HG03378 (cell line): ENCODE results near the gene MFSD1.

Experiments used
- ATAC-seq: cut with Tn5 transposase; IDR thresholded peaks from one replicate; pipeline ENCODE4 v1.9.1; 2021; ENCODE audit warnings: mild to moderate bottlenecking, moderate library complexity; ENCODE audit not compliant: unreplicated experiment

Gene MFSD1, protein sequence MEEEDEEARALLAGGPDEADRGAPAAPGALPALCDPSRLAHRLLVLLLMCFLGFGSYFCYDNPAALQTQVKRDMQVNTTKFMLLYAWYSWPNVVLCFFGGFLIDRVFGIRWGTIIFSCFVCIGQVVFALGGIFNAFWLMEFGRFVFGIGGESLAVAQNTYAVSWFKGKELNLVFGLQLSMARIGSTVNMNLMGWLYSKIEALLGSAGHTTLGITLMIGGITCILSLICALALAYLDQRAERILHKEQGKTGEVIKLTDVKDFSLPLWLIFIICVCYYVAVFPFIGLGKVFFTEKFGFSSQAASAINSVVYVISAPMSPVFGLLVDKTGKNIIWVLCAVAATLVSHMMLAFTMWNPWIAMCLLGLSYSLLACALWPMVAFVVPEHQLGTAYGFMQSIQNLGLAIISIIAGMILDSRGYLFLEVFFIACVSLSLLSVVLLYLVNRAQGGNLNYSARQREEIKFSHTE

DNA sequence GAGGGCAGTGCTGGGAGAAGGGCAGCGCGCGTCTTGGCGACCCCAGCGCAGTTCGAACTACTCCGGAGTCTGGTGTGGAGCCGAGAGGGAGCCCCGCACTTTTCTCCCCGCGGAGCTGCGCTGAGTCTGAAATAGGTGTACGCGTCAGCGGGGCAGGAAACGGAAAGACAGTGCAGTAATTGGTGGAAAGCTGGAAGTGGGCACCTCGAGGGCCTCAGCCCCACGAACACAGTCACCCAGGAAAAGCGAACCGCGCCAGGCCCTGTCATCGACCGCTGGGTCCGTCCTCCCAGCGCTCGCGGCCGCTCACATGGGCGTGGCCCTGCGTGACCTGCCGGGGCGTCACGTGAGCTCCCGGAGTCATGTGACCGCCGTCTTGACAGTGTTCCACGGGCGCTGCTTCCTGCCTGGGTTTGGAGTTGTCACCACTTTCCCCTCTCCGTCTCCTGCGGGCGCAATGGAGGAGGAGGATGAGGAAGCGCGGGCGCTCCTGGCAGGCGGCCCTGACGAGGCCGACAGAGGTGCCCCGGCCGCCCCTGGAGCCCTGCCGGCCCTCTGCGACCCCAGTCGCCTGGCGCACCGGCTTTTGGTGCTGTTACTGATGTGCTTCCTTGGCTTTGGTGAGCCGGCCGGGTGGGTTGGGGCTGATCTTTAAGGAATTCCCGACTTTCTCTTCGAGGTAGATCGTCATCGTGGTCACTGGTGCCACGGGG is at the start of gene MFSD1:
Gene MFSD1 (plus strand): TSS at position 359 of the 713 bp plus-strand sequence. CDS start 99 bp downstream, at position 458.
- ATAC-seq: peak; percentile 95

DNA sequence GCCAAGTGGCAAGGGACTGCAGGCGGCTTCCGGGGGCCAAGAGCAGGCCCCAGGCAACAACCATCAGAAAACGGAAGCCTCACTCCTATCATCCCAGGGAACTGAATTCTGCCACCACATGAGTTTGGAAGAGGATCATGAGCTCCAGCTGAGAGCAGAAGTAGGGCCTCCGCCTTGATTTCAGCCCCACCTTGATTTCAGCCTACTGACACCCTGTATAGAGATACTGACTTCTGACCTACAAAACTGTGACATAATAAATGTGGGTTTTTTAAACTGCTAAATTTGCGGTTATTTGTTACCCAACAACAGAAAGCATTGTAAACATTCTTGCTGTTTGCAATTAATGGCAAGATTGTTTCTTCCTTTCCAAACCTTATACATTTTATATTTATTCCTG is 48.0 kb upstream of the MFSD1 start:
- no peak for ATAC-seq

DNA sequence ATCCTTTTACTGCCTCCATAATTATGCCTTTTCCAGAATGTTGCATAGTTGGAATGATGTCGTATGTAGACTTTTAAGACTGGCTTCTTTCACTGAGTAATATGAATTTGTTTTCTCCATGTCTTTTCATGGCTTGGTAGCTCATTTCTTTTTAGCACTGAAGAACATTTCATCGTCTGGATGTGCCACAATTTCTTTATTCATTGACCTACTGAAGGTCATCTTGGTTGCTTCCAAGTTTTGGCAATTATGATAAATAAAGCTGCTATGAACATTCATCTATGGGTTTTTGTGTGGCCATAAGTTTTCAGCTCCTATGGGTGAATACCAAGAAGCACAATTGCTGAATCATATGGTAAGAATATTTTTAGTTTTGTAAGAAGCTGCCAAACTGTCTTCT is 46.4 kb upstream of the MFSD1 start:
- ATAC-seq: no peak

DNA sequence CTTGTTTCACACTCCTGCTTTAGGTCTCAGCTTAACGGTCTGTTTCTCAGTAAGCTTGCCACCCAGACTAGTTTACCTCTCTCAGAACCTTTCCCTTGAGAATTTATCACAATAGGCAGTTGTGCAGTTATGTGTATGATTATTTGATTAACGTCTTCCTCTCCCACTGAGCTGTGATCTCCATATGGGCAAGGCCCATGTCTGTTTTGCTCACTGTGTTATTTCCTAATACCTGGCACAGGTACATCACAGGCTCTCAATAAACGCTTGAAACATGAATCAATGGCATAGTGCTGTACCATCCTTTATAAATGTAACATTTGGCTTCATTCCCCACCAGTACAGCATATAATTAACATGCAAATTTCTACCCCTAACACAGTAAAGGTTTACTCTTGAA is 40.5 kb upstream of the MFSD1 start:
- ATAC-seq: no peak

DNA sequence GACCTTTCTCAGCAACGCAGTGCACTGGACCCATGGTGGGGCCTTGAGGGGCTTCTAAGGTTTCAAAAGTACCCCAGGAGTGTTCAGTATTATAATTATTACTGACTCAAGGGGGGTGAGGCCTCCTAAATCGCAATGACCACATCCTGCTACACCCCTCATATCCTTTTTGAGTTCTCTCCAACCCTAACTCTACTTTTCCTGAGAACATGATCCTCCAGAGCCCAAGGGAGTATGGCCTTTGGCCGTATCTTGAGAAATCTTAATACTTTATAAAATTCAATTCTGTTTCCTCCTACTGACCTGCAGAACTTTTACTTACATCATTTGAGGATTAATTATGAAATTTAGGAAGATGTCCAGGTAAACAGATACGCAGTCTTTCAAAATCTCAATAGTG is 39.2 kb upstream of the MFSD1 start:
- no peak for ATAC-seq

DNA sequence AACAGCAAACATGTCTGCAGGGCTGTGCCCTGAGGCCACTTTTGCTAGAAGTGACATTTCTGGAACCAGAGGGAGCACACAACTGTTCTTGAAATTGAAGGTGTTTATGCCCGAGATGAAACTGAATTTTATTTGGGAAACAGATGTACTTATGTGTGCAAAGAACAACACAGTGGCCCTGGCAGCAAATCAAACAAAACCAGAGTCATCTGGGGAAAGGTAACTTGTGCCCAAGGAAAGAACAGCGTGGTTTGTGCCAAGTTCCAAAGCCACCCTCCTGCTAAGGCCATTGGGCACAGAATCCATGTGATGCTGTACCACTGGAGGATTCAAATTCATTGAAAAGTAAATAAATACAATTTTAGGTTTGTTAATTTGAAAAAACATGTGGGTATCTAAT is 38.4 kb upstream of the MFSD1 start:
- ATAC-seq: no peak

DNA sequence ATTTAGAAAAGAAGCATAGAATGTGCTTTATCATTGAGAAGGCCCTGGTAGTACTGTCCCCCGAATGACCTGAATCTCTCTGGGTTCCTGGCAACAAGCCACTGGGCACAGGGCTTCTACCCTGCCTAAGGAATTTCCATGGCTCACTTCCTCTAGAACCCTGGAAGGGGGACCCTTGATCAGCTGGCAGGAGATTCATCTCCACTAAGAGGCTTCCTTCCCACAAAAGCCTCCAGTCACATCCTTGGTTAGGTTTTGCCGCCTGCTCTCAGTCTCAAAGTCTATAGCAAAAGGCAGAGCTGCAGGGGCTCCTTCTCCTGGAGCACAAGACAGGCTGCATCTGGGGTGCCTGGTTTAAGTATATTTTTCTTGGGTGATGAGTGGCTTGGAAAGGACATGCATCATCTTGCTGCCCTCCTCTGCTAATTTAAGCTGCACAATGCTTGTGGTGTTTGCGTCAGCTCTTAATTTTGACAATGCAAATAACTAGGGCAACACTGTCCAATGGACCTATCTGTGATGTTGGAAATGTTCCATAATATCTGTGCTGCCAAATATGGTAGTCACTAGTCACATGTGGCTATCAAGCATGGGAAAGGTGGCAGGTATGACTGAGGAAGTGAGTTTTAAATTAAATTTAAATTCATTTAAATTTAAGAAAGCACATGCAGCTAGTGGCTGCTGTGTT is 36.2 kb upstream of the MFSD1 start:
- ATAC-seq: no peak

DNA sequence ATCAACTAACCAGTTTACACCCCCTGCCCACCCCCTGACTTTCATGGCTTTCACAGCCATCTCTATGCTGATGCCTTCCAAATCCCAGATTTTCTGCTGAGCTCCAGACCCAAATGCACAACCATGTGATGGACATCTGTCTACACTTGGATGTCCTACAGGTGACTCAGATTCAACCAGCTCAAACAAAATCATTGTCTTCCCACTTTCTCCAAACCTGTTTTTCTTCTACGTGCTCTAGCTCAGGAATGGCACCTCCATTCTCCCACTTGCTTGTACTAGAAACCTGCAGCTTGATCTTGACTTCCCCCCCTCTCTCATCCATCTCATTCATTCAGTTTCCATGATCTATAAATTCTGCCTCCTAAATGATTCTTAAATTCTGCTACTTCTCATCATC is 35.5 kb upstream of the MFSD1 start:
- no peak for ATAC-seq

DNA sequence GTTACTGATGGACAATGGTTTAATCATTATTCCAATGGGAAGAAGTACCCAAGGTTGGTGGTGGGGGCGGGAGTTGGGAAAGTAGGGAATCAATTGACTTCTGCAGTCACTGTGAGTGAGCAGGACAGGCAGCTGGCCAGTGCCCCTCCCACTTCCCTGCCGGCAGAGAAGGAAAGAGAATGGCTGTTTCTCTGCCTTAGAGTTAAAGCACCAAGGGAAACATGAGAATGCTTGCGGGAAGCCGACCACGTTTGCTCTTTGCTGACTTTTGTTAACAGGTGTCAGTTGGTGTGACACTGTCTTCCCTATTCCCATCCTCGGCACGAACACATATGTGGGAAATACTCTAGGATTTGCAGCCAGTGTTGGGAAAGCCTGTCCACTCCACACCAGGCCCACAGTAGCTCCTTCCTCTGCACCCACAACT is 33.5 kb upstream of the MFSD1 start:
- no peak for ATAC-seq

DNA sequence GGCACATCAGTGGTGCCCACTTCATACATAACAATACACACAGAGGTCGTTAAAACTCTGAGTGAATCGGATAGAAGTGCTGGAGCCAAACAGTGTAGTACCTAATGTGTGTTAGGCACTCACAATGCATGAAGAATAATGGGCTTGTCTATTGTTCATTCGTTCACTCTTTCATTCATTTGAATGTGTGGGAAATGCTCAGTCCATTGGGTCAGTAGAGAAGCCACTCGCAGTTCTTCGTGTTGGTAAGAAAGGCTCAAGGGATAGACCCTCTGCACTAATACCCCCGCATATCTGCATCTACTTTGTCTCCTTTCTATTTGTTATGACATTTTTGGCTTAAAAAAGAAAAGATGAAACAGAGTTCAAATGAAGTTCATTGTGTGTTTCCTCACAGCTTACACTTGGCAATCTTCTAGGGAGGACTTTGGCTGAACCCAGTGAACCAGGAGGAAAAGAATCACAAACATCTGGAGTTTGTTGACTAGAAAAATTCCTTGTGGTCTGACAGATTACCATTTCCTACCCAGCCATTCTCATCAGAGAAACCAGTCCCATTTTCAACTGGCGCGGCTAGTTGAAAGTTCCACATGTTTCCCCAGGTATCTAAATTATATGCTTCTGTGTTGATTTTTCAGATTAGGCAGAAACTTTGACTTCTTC is 32.8 kb upstream of the MFSD1 start:
- no peak for ATAC-seq

DNA sequence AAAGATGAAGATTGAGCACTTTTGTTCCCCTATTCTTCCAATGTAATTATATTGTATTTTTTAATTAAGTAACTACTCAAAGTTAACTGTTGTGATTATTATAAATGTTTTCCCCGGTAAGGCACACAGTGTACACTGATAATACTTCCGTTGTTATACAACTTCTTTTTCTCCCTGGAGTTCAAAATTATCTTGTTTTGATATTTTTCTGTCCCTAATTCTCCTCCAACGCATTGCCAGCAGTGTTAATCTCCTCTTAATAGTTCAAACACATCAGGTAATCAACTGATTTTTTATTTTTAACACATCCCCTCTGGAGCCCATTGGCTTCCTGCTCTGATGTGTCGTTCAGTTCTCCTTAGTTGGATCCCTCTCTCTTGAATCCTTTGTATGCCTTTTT is 32.3 kb upstream of the MFSD1 start:
- no peak for ATAC-seq

DNA sequence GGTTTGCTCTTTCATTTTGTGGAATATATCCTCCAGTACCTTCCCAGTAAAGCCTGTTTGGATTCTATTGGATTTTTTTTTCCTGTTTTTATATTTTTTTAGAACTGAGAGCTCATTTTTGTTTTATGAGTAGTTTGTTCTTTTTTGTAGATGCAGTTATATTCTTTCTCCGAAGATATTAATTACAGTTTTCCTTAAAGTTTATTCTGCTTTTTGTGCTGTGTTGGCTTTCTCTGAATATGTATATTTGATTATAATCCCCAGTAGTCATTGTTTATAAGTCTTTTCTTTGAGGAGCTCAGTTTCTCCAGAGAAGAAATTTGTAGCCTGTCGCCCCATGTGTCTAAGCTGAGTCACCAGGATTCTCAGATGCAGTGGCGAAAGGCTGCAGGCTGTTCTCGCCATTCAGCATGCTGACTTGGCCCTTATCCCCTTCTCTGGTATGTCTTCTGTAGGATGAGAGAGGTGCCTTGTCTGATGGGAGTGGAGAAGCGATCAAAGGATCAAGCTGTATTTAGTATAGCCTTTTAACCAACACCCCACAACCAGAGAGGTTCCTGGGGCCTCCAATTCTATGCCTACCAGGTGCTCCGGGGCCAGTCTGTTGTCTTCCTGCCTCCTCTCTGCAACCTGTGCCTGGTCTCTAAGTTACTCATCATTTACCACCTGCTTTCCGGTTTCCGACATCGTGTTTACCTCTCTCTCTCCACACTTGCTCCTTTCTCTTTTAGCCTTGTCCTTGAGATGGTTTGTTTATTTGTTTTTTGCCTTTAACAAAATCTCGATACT is 31.7 kb upstream of the MFSD1 start:
- no peak for ATAC-seq

DNA sequence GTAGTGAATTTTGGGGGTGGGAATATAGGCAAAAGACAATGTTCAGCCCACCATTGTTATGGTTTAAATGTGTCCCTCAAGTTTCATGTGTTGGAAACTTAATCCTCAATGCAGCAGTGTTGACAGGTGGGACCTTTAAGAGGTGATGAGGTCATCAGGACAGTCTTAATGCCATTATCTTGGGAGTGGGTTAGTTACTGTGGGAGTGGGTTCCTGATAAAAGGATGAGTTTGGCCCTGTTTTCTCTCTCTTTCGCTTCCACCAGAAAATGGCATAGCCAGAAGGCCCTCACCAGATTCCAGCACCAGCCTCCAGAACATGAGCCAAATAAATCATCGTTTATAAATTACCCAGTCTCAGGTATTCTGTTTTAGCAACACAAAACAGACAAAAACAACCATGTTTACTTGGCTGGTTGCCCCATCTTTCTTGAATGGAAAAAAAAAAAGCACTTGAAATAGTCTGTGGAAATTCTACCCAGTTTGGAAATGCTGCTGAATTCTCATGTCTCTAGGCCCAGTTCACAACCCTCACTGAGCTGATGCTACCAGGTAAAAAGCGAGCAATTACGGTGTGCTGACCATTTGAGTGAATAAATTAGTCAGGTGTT is 31.0 kb upstream of the MFSD1 start:
- no peak for ATAC-seq

DNA sequence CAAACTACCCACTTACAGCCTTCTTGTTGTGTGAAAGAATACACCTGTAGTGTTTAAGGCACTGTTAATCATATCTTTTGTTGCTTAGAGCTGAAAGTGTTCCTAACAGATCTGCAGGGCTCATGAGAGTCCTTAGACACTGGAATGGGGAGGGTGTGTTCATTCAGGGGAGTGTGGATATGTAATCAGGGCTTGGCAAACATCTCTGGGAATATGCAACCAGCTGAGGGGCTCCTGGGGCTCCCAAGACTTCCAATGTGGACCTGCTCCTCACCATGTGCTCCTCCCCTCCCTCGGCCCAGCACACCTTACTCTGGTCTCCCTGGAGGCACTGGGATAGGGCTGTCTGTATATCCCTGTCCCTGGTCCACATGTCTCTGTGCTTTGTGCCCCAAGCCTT is 30.3 kb upstream of the MFSD1 start:
- no peak for ATAC-seq

DNA sequence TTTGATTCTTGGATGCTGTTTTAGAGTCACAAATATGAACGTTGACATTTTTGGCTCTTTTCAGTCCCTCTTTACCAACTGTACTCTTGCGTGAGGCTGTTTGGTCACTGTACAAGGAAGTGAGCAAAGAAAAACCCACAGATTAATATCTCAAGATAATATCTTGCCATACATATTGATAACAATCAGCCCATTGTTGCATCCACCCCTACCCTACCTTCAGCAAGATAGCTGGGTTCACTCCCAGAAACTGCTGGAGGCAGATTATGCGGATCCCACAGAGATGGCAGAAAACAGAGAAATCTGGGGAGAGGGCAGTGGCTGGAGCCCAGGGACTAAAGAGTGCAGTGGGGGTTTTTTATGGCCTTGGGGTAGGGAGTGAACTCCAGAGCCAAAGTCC is 29.9 kb upstream of the MFSD1 start:
- no peak for ATAC-seq

DNA sequence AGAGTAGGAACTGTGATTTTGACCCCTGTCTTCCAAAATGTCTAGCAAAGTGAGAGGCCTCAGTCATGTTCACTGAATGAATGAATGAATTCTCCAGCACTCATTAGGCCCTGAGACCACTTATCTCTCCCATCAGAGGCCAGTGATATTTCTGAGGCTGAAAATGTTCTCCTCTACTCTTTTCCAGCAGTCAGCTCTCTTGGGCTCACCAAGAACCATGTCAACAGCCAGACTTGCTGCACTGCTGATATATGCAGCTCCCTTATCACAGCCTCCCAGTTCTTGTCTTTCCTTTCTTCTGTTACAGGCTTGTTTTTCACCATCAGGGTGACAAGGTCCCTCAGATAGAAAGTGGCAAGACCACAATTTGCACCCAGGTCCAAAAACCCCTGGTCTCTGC is 28.7 kb upstream of the MFSD1 start:
- ATAC-seq: no peak

DNA sequence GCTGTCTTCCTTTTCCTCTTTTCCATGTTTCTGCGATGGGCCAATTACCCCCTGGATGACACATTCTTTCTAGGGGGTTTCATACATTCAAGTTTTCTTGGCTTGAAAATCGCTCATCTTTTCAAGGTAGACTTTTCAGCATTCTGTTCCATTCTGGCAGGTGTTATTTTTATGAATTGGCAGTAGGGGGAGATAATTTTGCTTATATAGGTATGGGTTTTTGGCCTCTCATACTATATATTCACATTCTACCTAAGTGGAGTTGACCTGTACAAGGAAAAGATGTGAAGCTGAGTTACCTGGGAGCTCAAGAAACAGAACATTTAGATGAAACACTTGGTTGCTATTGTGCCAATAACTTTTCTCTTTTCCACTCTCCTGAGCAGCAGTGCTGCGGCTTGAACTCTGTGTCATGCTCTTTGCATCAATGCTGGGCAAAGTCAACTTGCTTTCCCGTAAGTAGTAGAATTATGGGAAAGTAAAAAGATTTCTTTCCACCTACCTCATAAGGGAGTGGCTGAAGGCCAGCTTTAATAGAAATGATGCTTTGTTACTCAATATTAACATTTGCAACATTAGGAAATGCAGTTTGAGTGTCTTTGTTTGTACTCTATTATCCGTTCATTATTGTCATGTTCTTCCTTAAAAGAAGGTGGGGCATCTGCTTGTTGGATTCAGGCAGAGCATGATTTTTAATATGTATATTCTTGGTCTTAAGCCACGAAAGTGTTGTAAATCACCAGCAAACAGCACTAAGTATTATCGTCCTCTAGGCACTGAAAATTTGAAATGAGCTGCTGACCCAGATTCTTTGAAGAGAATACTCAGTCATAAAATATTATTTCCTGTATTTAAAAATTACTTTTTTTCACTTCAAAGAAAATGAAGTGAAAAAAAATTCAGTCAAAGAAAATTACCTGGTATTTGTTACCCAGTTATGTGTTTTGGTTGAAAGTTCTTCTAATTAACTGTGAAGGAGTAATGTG is 27.7 kb upstream of the MFSD1 start:
- no peak for ATAC-seq

DNA sequence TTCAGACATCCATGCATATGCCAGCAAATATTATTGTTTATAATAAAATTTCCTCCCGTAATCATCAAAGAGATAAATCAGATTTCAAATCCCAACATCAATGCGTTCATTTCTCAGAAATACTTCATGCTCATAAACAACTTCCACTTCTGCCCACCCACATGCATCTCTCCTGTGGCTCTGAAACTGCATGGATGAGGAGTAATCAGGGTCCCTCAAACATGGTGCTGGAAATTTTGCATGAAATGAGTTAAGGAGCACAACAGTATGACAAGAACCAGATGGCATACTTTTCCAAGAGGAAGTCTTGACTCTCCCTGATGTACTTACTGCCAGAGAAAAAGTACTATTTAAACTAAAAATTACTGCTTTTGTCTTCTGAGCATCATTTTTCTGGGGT is 26.9 kb upstream of the MFSD1 start:
- ATAC-seq: no peak
